IMR-90 (cell line): ENCODE data around the gene TEX48. TPM values are rescaled to one million over a fixed set of nuclear protein-coding genes. Genes with fewer than 3 reads are reported as not detected.

Experiments
- ATAC-seq: fragments of 200-7000 bp; cut with Tn5 transposase; 2 replicates; pipeline ENCODE4 v1.9.1; 2020; ENCODE audit warnings: low read depth, mild to moderate bottlenecking, moderate library complexity
- BruUV-seq: library from RNA; stranded (reverse); fragments of 400-500 nt; replicated peaks from 2 replicates; lab custom pipeline; 2021; lab: Mats Ljungman, UMichigan
- CTCF ChIA-PET: fragments of 300-600 bp; formaldehyde crosslinking; extraction: SDS; loops from one replicate; lab custom pipeline; 2021; ENCODE audit warnings: antibody characterized with exemption; lab: Yijun Ruan, JAX
- POLR2A ChIA-PET: fragments of 300-600 bp; sonication (Branson Sonifier 250); formaldehyde crosslinking; loops from one replicate; lab custom pipeline; 2022; ENCODE audit warnings: antibody characterized with exemption; ENCODE audit not compliant: unreplicated experiment; lab: Charles Lee
- DNase-seq: peaks from one replicate; pipeline ENCODE4 v3.0.0; 2013
- H2AFZ ChIP-seq: replicated peaks from 2 replicates; pipeline ENCODE3; 2013; ENCODE audit warnings: low read length, mild to moderate bottlenecking; ENCODE audit not compliant: poor library complexity
- H2AK5ac ChIP-seq: 2 replicates; pipeline ENCODE4 v1.6.1; 2013; ENCODE audit warnings: low read depth, low read length, inconsistent platforms
- H2AK9ac ChIP-seq: replicated peaks from 2 replicates; pipeline ENCODE3; 2013; ENCODE audit warnings: mild to moderate bottlenecking, low read depth, low read length, moderate library complexity; ENCODE audit not compliant: poor library complexity
- H2BK120ac ChIP-seq: 2 replicates; pipeline ENCODE4 v1.6.1; 2013; ENCODE audit warnings: low read depth, low read length, inconsistent platforms
- H2BK15ac ChIP-seq: 3 replicates; pipeline ENCODE4 v1.6.1; 2013; ENCODE audit warnings: low read depth, low read length, inconsistent platforms
- H2BK20ac ChIP-seq: 2 replicates; pipeline ENCODE4 v1.6.1; 2013; ENCODE audit warnings: low read depth, mild to moderate bottlenecking, inconsistent platforms, low read length, moderate library complexity
- H2BK5ac ChIP-seq: 2 replicates; pipeline ENCODE4 v1.6.1; 2013; ENCODE audit warnings: mild to moderate bottlenecking, low read depth, low read length, inconsistent platforms; ENCODE audit not compliant: poor library complexity, severe bottlenecking
- H3K14ac ChIP-seq: replicated peaks from 2 replicates; pipeline ENCODE4 v1.6.1; 2013; ENCODE audit warnings: low read depth, low read length, inconsistent platforms
- H3K18ac ChIP-seq: 2 replicates; pipeline ENCODE4 v1.6.1; 2013; ENCODE audit warnings: low read depth, low read length, control low read depth
- H3K23ac ChIP-seq: 2 replicates; pipeline ENCODE4 v1.6.1; 2013; ENCODE audit warnings: low read depth, low read length, inconsistent platforms
- H3K27ac ChIP-seq: 2 replicates; pipeline ENCODE4 v1.5.1; 2013; ENCODE audit warnings: mild to moderate bottlenecking, control low read depth, low read length; ENCODE audit not compliant: insufficient read depth
- H3K27me3 ChIP-seq: 2 replicates; pipeline ENCODE4 v1.6.1; 2013; ENCODE audit warnings: low read length; ENCODE audit not compliant: control insufficient read depth, insufficient read depth
- H3K36me3 ChIP-seq: 2 replicates; pipeline ENCODE4 v1.6.1; 2013; ENCODE audit warnings: low read length, mixed read lengths; ENCODE audit not compliant: control insufficient read depth, insufficient read depth
- H3K4ac ChIP-seq: 2 replicates; pipeline ENCODE4 v1.6.1; 2013; ENCODE audit warnings: low read depth, low read length, inconsistent platforms
- H3K4me1 ChIP-seq: 2 replicates; pipeline ENCODE4 v1.6.1; 2013; ENCODE audit warnings: low read length, mixed read lengths; ENCODE audit not compliant: control insufficient read depth, insufficient read depth
- H3K4me2 ChIP-seq: 2 replicates; pipeline ENCODE4 v1.6.1; 2013; ENCODE audit warnings: low read depth, mild to moderate bottlenecking, control low read depth, low read length, moderate library complexity
- H3K4me3 ChIP-seq: 2 replicates; pipeline ENCODE4 v1.5.1; 2013; ENCODE audit warnings: low read depth, mild to moderate bottlenecking, control low read depth, low read length, moderate library complexity; ENCODE audit not compliant: insufficient read depth
- H3K56ac ChIP-seq: 2 replicates; pipeline ENCODE4 v1.6.1; 2013; ENCODE audit warnings: low read length, inconsistent platforms; ENCODE audit not compliant: insufficient read depth; ENCODE audit errors: extremely low read depth
- H3K79me1 ChIP-seq, 2 experiments: 2 replicates each; pipeline ENCODE4 v1.6.1; 2013; ENCODE audit warnings: low read length in 2 of 2, inconsistent platforms in 1 of 2, low read depth in 1 of 2
- H3K9ac ChIP-seq: 2 replicates; pipeline ENCODE4 v1.6.1; 2013; ENCODE audit warnings: low read depth, low read length, control low read depth
- H3K9me1 ChIP-seq: 2 replicates; pipeline ENCODE4 v1.6.1; 2013; ENCODE audit warnings: low read length, inconsistent platforms; ENCODE audit not compliant: insufficient read depth
- H3K9me3 ChIP-seq: 2 replicates; pipeline ENCODE4 v1.6.1; 2013; ENCODE audit warnings: low read length; ENCODE audit not compliant: control insufficient read depth, insufficient read depth
- H4K20me1 ChIP-seq: 2 replicates; pipeline ENCODE4 v1.6.1; 2013; ENCODE audit warnings: low read length, inconsistent platforms; ENCODE audit not compliant: insufficient read depth
- H4K5ac ChIP-seq: 2 replicates; pipeline ENCODE4 v1.6.1; 2013; ENCODE audit warnings: mild to moderate bottlenecking, low read depth, low read length, control low read depth
- H4K8ac ChIP-seq, 2 experiments: 2 replicates each; pipeline ENCODE4 v1.6.1; 2013; ENCODE audit warnings: low read depth in 2 of 2, low read length in 2 of 2, control low read depth in 1 of 2, inconsistent platforms in 1 of 2
- H4K91ac ChIP-seq: 2 replicates; pipeline ENCODE4 v1.6.1; 2013; ENCODE audit warnings: low read depth, low read length, inconsistent platforms; ENCODE audit not compliant: insufficient read depth
- BHLHE40 ChIP-seq: fragments of 150-350 bp; IDR thresholded peaks from 2 replicates; pipeline ENCODE4 v1.6.1; 2016; ENCODE audit warnings: mild to moderate bottlenecking, low read depth, low read length
- CEBPB ChIP-seq: IDR thresholded peaks from 2 replicates; pipeline ENCODE4 v1.6.1; 2012; ENCODE audit warnings: low read depth, low read length, improper control_type of control experiment
- CHD1 ChIP-seq: IDR thresholded peaks from 2 replicates; pipeline ENCODE4 v1.6.1; 2012; ENCODE audit warnings: low read depth, low read length, improper control_type of control experiment
- FOS ChIP-seq: fragments of 150-350 bp; IDR thresholded peaks from 2 replicates; pipeline ENCODE4 v1.6.1; 2016; ENCODE audit warnings: low read depth, low read length
- MAFK ChIP-seq: IDR thresholded peaks from 2 replicates; pipeline ENCODE4 v1.6.1; 2012; ENCODE audit warnings: low read depth, low read length, improper control_type of control experiment
- MAZ ChIP-seq: IDR thresholded peaks from 2 replicates; pipeline ENCODE4 v1.6.1; 2012; ENCODE audit warnings: low read depth, mild to moderate bottlenecking, low read length, improper control_type of control experiment, moderate library complexity, borderline replicate concordance
- MXI1 ChIP-seq: IDR thresholded peaks from 2 replicates; pipeline ENCODE4 v1.6.1; 2012; ENCODE audit warnings: low read depth, mild to moderate bottlenecking, low read length, moderate library complexity, borderline replicate concordance
- NFE2L2 ChIP-seq: fragments of 150-350 bp; IDR thresholded peaks from 2 replicates; pipeline ENCODE4 v1.6.1; 2016; ENCODE audit warnings: low read depth, mild to moderate bottlenecking, low read length
- POLR2A ChIP-seq: IDR thresholded peaks from 2 replicates; pipeline ENCODE4 v1.6.1; 2012; ENCODE audit warnings: mild to moderate bottlenecking, low read depth, low read length
- RAD21 ChIP-seq: IDR thresholded peaks from 2 replicates; pipeline ENCODE4 v1.6.1; 2012; ENCODE audit warnings: low read length, improper control_type of control experiment
- RCOR1 ChIP-seq: IDR thresholded peaks from 2 replicates; pipeline ENCODE4 v1.6.1; 2012; ENCODE audit warnings: mild to moderate bottlenecking, low read length, improper control_type of control experiment; ENCODE audit not compliant: insufficient replicate concordance
- RFX5 ChIP-seq: IDR thresholded peaks from 2 replicates; pipeline ENCODE4 v1.8.0; 2012; ENCODE audit warnings: low read depth, mild to moderate bottlenecking, low read length, moderate library complexity
- SMC3 ChIP-seq: fragments of 150-350 bp; IDR thresholded peaks from 2 replicates; pipeline ENCODE4 v1.6.1; 2016; ENCODE audit warnings: low read depth, mild to moderate bottlenecking, antibody characterized with exemption, low read length, moderate library complexity
- WGBS, 2 experiments: methylation state at CpG; one replicate each; pipeline versions ENCODE4 v1.1.5 to v1.1.7; 2013; ENCODE audit warnings: missing lambda C conversion rate in 2 of 2; ENCODE audit not compliant: insufficient read length in 1 of 2; ENCODE audit errors: extremely low coverage in 2 of 2; 5-methylcytosine and 5-hydroxymethylcytosine counted together
- dilution Hi-C: fragments of 300-500 bp; cut with HindIII; formaldehyde crosslinking; loops from one replicate; pipeline ENCODE4 v1.14.3; 2018; ENCODE audit warnings: low sequenced_read_pairs; ENCODE audit not compliant: unreplicated experiment
- in situ Hi-C: fragments of 300-500 bp; cut with MboI; formaldehyde crosslinking; loops from 3 replicates; pipeline ENCODE4 v1.14.3; 2019; ENCODE audit warnings: low sequenced_read_pairs, inconsistent platforms, mixed read lengths
- intact Hi-C: fragments of 100-400 bp; cut with micrococcal nuclease; formaldehyde crosslinking; loops from 2 replicates; pipeline ENCODE4 v1.10.0; 2022
- polyA plus RNA-seq, 3 experiments: library from polyadenylated mRNA; depleted of rRNA; stranded (reverse); fragments of >200 nt; gene quantifications; 2 replicates each; pipeline ENCODE4 v1.2.3, GENCODE V29; 2012; ENCODE audit warnings: low replicate concordance in 1 of 3
- total RNA-seq: library from RNA; depleted of rRNA; stranded (reverse); fragments of >200 nt; gene quantifications from 2 replicates; pipeline ENCODE4 v1.2.3, GENCODE V29; 2012
- TF ChIP-seq, protein P1 (sequence below): fragments of 150-350 bp; IDR thresholded peaks from 2 replicates; pipeline ENCODE4 v1.6.1; 2017; ENCODE audit warnings: mild to moderate bottlenecking, antibody characterized with exemption, low read length, low read depth
- TF ChIP-seq, protein P2 (sequence below): fragments of 150-350 bp; IDR thresholded peaks from 2 replicates; pipeline ENCODE4 v1.6.1; 2016; ENCODE audit warnings: low read depth, mild to moderate bottlenecking, low read length, moderate library complexity, borderline replicate concordance
- TF ChIP-seq, protein P3 (sequence below): conservative IDR thresholded peaks from 2 replicates; pipeline ENCODE4 v1.5.1; 2012; ENCODE audit warnings: mild to moderate bottlenecking, low read depth, low read length, improper control_type of control experiment

The TEX48 gene
- total and polyA plus RNA-seq, 2 of the 4 experiments (the other 2 are of a cell fraction): not detected

DNA sequence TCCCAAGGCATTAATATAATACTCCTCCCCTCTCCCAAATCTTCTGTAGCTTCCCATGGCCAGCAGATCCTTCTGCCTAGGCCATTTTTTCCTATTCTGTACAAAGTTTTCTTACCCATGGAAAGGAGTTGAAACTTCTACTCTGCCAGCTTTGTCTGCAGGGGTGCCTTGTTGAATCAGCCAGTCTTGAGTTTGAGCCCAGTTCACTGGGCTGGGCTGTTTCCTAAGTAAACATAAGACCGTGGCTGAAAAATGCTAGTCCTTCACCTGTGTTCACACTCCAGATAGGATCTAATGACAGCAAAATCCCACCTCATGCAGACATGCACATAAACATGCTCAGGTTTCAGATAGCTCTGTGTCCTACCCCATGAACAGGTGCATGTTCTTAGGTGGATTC is 10.4 kb downstream of the TEX48 start:
- no peak for TF ChIP-seq MXI1
- TF ChIP-seq RCOR1: no peak
- no peak for TF ChIP-seq CHD1
- no peak for TF ChIP-seq MAFK
- no peak for TF ChIP-seq POLR2A
- TF ChIP-seq MAZ: no peak
- TF ChIP-seq, protein P1, sequence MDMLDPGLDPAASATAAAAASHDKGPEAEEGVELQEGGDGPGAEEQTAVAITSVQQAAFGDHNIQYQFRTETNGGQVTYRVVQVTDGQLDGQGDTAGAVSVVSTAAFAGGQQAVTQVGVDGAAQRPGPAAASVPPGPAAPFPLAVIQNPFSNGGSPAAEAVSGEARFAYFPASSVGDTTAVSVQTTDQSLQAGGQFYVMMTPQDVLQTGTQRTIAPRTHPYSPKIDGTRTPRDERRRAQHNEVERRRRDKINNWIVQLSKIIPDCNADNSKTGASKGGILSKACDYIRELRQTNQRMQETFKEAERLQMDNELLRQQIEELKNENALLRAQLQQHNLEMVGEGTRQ: no peak
- TF ChIP-seq SMC3: no peak
- TF ChIP-seq RFX5: no peak
- TF ChIP-seq, protein P2, sequence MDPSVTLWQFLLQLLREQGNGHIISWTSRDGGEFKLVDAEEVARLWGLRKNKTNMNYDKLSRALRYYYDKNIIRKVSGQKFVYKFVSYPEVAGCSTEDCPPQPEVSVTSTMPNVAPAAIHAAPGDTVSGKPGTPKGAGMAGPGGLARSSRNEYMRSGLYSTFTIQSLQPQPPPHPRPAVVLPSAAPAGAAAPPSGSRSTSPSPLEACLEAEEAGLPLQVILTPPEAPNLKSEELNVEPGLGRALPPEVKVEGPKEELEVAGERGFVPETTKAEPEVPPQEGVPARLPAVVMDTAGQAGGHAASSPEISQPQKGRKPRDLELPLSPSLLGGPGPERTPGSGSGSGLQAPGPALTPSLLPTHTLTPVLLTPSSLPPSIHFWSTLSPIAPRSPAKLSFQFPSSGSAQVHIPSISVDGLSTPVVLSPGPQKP: no peak
- no peak for TF ChIP-seq FOS
- TF ChIP-seq CEBPB: no peak
- TF ChIP-seq, protein P3, sequence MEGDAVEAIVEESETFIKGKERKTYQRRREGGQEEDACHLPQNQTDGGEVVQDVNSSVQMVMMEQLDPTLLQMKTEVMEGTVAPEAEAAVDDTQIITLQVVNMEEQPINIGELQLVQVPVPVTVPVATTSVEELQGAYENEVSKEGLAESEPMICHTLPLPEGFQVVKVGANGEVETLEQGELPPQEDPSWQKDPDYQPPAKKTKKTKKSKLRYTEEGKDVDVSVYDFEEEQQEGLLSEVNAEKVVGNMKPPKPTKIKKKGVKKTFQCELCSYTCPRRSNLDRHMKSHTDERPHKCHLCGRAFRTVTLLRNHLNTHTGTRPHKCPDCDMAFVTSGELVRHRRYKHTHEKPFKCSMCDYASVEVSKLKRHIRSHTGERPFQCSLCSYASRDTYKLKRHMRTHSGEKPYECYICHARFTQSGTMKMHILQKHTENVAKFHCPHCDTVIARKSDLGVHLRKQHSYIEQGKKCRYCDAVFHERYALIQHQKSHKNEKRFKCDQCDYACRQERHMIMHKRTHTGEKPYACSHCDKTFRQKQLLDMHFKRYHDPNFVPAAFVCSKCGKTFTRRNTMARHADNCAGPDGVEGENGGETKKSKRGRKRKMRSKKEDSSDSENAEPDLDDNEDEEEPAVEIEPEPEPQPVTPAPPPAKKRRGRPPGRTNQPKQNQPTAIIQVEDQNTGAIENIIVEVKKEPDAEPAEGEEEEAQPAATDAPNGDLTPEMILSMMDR: no peak
- no peak for TF ChIP-seq RAD21
- TF ChIP-seq BHLHE40: no peak
- TF ChIP-seq NFE2L2: no peak
- ChIA-PET POLR2A (no interaction called here), CTCF (no interaction called here)
- Histone ChIP-seq H2AFZ (no peak overlapping the region), H4K20me1 (no peaks in the 10 kb centered on the region), H2BK5ac (no peak overlapping the region), H3K4me1 (peaks cover 2% of the 10 kb centered on the region; the same call in 1 of the 2 replicates), H3K9me1 (no peaks in the 10 kb centered on the region), H4K8ac (no peak overlapping the region), H4K5ac (no peak overlapping the region), H3K18ac (no peak overlapping the region), H3K4me3 (no peak overlapping the region), H4K91ac (no peak overlapping the region), H3K56ac (no peak overlapping the region), H3K23ac (no peak overlapping the region), H3K9me3 (no peaks in the 10 kb centered on the region), H3K27me3 (peaks cover 7% of the 10 kb centered on the region), H2BK120ac (no peak overlapping the region), H3K27ac (no peak overlapping the region), H3K4me2 (no peak overlapping the region), H2BK15ac (no peak overlapping the region), H3K9ac (no peak overlapping the region), H3K14ac (no peak overlapping the region), H2AK9ac (no peak overlapping the region), H3K4ac (no peak overlapping the region), H2AK5ac (no peak overlapping the region), H3K79me1 (no peaks in the 10 kb centered on the region), H2BK20ac (no peak overlapping the region), H3K36me3 (no peaks in the 10 kb centered on the region)
- ATAC-seq (no peak), DNase-seq (no peak)
- dilution Hi-C loops: no loop called here
- in situ Hi-C loops: no loop called here
- WGBS, 2 experiments: no CpG with 5 or more reads among the region's 1 CpG
- intact Hi-C loops: no loop called here
- BruUV-seq: no TSS peak
